GM18858 (cell line): ENCODE data around the gene TMEM202.
"Not testable (repeated sequence)": the region's sequence is repeated elsewhere in the genome, so short reads cannot be mapped to it uniquely, and the experiment has no call there.

ENCODE experiments used
- ATAC-seq: cut with Tn5 transposase; IDR thresholded peaks from one replicate; pipeline ENCODE4 v1.9.1; 2021; ENCODE audit not compliant: unreplicated experiment

TMEM202 gene, protein sequence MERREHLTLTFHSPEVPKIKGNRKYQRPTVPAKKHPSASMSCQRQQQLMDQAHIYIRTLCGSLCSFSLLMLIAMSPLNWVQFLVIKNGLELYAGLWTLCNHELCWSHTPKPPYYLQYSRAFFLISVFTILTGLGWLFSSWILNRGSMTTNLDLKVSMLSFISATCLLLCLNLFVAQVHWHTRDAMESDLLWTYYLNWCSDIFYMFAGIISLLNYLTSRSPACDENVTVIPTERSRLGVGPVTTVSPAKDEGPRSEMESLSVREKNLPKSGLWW

GRCh38 chr15:72397796-72398588 lies at the start of gene TMEM202:
Gene TMEM202, plus strand, starts transcription at chr15:72398305. Its CDS starts 22 bp downstream, at chr15:72398327.
- ATAC-seq: no peak

DNA sequence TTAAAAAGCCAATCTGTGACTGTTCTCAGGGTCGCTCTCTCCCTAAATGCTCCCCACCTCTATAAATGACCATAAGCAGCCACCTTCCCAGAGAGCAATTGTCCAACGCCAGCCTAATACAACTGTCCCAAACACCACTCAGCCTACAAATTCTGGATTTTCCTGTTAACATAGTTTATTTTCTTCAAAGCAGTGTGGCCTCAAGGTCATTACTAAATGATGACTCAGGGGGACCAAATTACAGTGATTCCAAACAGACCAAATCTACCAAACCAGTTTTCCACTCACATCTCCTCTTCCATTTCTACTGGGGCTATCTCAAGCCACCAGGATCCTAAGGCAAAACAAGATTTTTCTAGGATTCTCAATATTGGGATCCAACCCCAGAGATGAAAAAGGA lies 44.8 kb upstream of the TMEM202 start:
- ATAC-seq: no peak

DNA sequence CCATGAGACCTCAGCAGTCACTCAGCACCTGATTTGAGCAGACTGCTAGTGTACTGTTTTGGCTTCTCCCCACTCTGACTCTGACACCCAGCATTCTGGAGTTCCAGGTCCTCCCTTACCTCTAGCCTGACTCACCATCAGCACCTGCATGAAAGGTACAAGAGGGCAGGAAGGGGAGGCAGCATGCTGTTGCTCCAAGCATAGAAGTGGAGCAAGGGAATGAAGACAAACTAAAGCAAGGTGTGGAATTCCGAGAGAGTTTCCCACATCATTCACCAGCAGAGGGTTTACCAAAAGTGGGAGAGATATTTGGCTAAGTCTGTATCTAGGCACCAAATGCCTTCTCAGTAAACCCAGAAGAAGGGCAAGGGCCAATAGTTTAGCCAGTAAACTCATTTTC lies 43.6 kb upstream of the TMEM202 start:
- ATAC-seq: no peak

DNA sequence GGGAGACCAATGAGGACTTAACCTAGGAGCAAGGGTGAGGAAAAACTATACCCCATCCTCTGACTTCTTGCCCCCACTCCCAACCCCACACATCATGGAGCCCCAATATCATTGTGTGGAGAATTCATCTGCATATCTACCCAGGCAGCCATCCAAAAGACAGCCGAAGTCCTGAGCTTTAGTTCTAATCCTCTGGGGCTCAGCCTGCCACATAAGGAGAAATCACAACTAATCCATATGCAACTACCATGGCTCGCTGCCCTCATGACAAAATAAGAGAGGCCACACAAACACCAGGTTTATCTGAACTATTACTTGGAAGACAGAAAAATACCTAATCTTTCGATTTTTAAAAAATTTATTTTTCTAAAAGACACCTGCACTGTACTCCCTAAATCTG lies 40.0 kb upstream of the TMEM202 start:
- no peak for ATAC-seq

DNA sequence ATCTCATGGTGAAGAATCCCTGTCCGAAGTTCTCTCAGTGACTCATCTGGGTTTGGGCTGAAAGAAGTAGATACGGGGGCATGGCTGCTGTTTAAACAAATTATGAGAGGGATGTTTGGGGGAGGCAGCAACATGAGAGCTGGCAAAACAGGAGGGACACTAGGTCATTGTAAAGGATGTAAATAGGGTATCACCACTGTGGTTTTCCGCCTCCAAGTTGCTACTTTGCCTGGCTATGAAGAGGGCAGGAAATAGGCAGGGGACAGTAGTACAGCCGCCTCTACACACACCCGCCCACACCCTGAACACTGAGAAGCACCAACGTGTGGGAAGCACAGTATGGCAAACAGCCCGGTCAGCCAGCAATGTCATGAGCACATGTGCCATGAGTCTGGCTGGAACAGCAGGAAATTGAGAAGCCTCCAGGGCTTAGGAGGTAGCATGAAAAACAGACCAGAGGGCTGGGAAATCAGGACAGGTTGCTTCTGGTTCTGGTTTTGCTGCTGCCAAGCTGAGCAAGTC lies 39.4 kb upstream of the TMEM202 start:
- ATAC-seq: no peak

- ATAC-seq: no peak
Observed at GRCh38 chr15:72361176-72361575, 36.9 kb upstream of the TMEM202 start.

GRCh38 chr15:72365844-72366243 lies 32.3 kb upstream of the TMEM202 start:
- peak; percentile 96 for ATAC-seq

- ATAC-seq: no peak
Observed at GRCh38 chr15:72368325-72368724, 29.8 kb upstream of the TMEM202 start.

DNA sequence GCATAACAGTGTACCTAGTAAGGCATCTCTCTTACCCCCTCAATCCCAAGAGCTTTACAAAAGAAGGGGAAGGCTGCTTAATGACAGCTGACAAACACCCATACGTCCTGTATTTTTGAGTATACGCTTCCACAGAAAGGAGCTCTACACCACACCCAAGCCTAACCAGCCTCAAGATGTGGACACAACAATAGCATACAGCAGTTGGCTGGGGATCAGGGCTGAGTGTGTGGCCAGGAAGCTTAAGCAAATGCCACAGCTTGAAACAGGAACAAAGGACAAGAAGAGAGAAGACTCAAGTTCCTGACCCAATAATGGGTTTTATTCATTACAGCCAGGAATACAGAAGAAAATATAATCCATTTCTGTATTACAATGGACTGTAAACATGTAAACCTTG lies 29.2 kb upstream of the TMEM202 start:
- ATAC-seq: no peak

DNA sequence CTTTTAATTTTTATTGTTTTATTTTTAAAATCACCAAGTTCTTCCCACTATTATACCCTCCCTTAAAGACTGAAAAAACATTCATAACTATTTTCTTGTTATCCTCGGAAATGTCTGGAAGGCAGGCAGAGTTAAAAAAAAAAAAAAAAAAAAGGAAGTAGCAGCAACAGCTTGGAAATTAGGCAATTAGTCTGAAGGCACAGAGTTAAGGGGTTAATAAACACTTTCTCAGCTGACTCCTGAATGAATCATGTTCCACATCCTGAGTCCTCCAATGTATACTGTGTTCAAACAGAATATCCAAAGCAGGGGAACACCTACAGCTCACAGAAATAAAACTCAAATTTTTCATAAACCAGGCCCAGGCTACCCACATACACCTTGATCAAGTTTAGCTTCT lies 28.1 kb upstream of the TMEM202 start:
- ATAC-seq: no peak

- ATAC-seq: no peak
Observed at GRCh38 chr15:72372361-72372760, 25.7 kb upstream of the TMEM202 start.

GRCh38 chr15:72375501-72375845 lies 22.6 kb upstream of the TMEM202 start:
- ATAC-seq: no peak

DNA sequence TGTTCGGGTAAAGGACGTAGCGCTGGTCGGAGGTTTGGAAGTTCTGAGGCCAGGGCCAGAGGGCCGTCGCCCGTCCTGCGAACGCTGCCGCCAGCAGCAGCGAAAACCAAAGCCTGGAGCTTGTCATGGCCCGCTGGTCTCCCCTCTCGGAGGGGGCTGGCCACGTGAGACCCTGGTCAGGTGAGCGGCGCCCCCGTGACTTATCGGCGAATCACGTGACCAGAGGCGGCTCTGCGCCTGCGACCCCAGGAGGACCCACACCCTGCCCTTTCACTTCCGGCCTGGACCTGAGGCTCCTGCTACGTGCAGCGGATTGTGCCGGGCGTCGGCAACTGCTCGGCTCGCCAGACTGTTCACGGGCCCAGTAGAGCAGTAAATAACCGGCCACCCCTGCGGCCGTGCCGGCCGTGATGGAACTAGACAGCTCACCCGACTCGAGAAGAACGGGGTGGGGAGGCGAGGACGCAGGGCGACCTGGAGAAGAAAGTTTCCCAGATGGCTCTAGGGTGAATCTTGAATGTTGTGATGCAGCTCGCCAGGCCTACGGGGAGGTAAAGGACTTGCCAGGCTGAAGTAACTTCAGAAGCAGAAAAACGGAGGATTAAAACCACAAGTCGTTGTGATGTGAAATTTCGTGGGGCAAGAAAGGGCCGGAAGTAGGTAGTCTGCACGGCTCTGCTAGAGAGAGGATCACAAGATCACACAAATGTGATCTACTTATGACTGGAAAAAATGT lies 22.1 kb upstream of the TMEM202 start, which contains the start of gene HEXA:
Gene HEXA, minus strand, starts transcription at position 169 of the 736 bp plus-strand sequence. Its CDS starts 42 bp downstream, at position 127.
- peak; percentile 64 for ATAC-seq

GRCh38 chr15:72377331-72377730 lies 20.8 kb upstream of the TMEM202 start:
- no peak for ATAC-seq

- not testable (repeated sequence) for ATAC-seq
Observed at GRCh38 chr15:72379106-72379505, 19.0 kb upstream of the TMEM202 start.

- ATAC-seq: no peak
Observed at GRCh38 chr15:72379856-72380430, 18.2 kb upstream of the TMEM202 start.

GRCh38 chr15:72380743-72381142 lies 17.4 kb upstream of the TMEM202 start:
- ATAC-seq: no peak

- no peak for ATAC-seq
Observed at GRCh38 chr15:72382146-72382545, 16.0 kb upstream of the TMEM202 start.

DNA sequence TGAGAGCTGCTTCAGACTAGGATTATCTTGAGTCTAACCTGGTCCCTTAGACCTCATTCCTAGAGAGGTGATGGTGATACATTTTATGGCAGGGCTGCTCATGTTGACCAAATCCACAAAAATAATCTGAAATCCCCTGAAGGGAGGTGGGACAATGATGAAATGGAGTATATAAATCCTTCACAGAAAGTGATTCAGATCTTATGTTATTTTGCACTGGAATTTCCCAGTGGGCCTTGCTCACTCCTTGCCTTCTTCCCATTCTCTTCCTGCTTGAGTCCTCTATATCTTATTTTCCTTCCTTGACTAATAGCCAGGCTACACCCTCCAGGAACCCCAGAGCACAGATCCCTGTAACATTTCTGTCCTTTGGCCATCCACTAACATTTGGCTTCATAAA lies 10.4 kb upstream of the TMEM202 start:
- ATAC-seq: no peak

DNA sequence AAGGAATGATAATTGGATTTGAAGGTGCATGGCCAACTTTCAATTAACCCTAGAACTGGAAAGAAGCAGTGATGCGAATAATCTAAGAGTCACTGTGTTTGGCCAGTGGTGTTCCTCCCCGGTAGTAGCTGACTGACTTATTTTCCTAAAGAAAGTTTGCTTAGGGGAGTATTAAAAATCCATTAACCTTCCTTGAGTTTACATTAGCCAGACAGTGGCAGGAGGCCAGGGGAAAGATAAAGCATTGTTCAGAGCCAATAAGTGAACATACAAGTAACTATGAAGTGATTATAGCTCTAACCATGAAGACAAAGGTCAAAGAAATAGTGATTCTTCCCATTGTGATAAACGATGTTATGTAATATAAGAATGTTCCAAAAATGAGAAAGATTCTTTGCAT lies 8.9 kb upstream of the TMEM202 start:
- no peak for ATAC-seq

DNA sequence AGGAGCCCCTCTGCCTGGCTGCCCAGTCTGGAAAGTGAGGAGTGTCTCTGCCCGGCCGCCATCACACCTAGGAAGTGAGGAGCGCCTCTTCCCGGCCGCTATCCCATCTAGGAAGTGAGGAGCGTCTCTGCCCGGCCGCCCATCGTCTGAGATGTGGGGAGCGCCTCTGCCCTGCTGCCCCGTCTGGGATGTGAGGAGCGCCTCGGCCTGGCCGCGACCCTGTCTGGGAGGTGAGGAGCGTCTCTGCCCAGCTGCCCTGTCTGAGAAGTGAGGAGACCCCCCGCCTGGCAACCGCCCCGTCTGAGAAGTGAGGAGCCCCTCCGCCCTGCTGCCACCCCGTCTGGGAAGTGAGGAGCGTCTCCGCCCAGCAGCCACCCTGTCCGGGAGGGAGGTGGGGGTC lies 1.8 kb upstream of the TMEM202 start:
- ATAC-seq: not testable (repeated sequence)
